ENCODE data around the gene PCMTD2.

Gene PCMTD2

GRCh38 chr20:64219730-64220129, 35.8 kb upstream of the PCMTD2 start:
- H3K36me3 Mint-ChIP-seq (ENCODE audit: low read depth) = no peaks in the 10 kb centered on the region
- H3K4me3 Mint-ChIP-seq = no peak overlapping the region
- no peaks in the 10 kb centered on the region for H3K27me3 Mint-ChIP-seq
- peaks cover 5% of the 10 kb centered on the region for H3K4me1 Mint-ChIP-seq (ENCODE audit: low read depth)
- H3K9me3 Mint-ChIP-seq = no peaks in the 10 kb centered on the region
- H3K27ac Mint-ChIP-seq = no peak overlapping the region

GRCh38 chr20:64220420-64220819, 35.1 kb upstream of the PCMTD2 start:
- no peaks in the 10 kb centered on the region for H3K36me3 Mint-ChIP-seq (ENCODE audit: low read depth)

GRCh38 chr20:64220891-64221527, 34.5 kb upstream of the PCMTD2 start:
- no peaks in the 10 kb centered on the region for H3K27me3 Mint-ChIP-seq
- no peak overlapping the region for H3K27ac Mint-ChIP-seq
- H3K4me1 Mint-ChIP-seq (ENCODE audit: low read depth) = no peaks in the 10 kb centered on the region
- H3K4me3 Mint-ChIP-seq = no peak overlapping the region
- H3K9me3 Mint-ChIP-seq = no peaks in the 10 kb centered on the region
- H3K36me3 Mint-ChIP-seq (ENCODE audit: low read depth) = no peaks in the 10 kb centered on the region

More at GRCh38 chr20:64220420-64220819, 35.1 kb upstream of the PCMTD2 start:
- H3K9me3 Mint-ChIP-seq = no peaks in the 10 kb centered on the region
- no peaks in the 10 kb centered on the region for H3K4me1 Mint-ChIP-seq (ENCODE audit: low read depth)
- H3K27me3 Mint-ChIP-seq = no peaks in the 10 kb centered on the region
- no peak overlapping the region for H3K4me3 Mint-ChIP-seq
- no peak overlapping the region for H3K27ac Mint-ChIP-seq

- H3K36me3 Mint-ChIP-seq (ENCODE audit: low read depth) = no peaks in the 10 kb centered on the region
- no peaks in the 10 kb centered on the region for H3K9me3 Mint-ChIP-seq
- H3K27ac Mint-ChIP-seq = no peak overlapping the region
- H3K27me3 Mint-ChIP-seq = no peaks in the 10 kb centered on the region
- H3K4me1 Mint-ChIP-seq (ENCODE audit: low read depth) = no peaks in the 10 kb centered on the region
- H3K4me3 Mint-ChIP-seq = no peak overlapping the region
These were observed 33.2 kb upstream of the PCMTD2 start for GRCh38 chr20:64222291-64222735.

GRCh38 chr20:64222851-64223525, 32.6 kb upstream of the PCMTD2 start:
- Mint-ChIP-seq H3K4me3 (no peak overlapping the region), H3K27ac (no peak overlapping the region), H3K36me3 (ENCODE audit: low read depth) (no peaks in the 10 kb centered on the region), H3K9me3 (no peaks in the 10 kb centered on the region), H3K27me3 (no peaks in the 10 kb centered on the region), H3K4me1 (ENCODE audit: low read depth) (no peaks in the 10 kb centered on the region)

GRCh38 chr20:64223526-64224067, 32.0 kb upstream of the PCMTD2 start:
- H3K27ac Mint-ChIP-seq = no peak overlapping the region

GRCh38 chr20:64224351-64225170, 31.0 kb upstream of the PCMTD2 start:
- H3K4me1 Mint-ChIP-seq (ENCODE audit: low read depth) = no peaks in the 10 kb centered on the region
- H3K36me3 Mint-ChIP-seq (ENCODE audit: low read depth) = no peaks in the 10 kb centered on the region
- no peak overlapping the region for H3K4me3 Mint-ChIP-seq
- H3K27ac Mint-ChIP-seq = no peak overlapping the region
- no peaks in the 10 kb centered on the region for H3K9me3 Mint-ChIP-seq
- H3K27me3 Mint-ChIP-seq = no peaks in the 10 kb centered on the region

More at GRCh38 chr20:64223526-64224067, 32.0 kb upstream of the PCMTD2 start:
- Mint-ChIP-seq H3K4me1 (ENCODE audit: low read depth) (no peaks in the 10 kb centered on the region), H3K27me3 (no peaks in the 10 kb centered on the region), H3K4me3 (no peak overlapping the region), H3K9me3 (no peaks in the 10 kb centered on the region), H3K36me3 (ENCODE audit: low read depth) (no peaks in the 10 kb centered on the region)

- H3K4me1 Mint-ChIP-seq (ENCODE audit: low read depth) = no peaks in the 10 kb centered on the region
- no peaks in the 10 kb centered on the region for H3K36me3 Mint-ChIP-seq (ENCODE audit: low read depth)
- no peak overlapping the region for H3K4me3 Mint-ChIP-seq
- no peak overlapping the region for H3K27ac Mint-ChIP-seq
- H3K9me3 Mint-ChIP-seq = no peaks in the 10 kb centered on the region
- no peaks in the 10 kb centered on the region for H3K27me3 Mint-ChIP-seq
These were observed 30.4 kb upstream of the PCMTD2 start for GRCh38 chr20:64225171-64225595.

- no peaks in the 10 kb centered on the region for H3K36me3 Mint-ChIP-seq (ENCODE audit: low read depth)
- H3K27me3 Mint-ChIP-seq = no peaks in the 10 kb centered on the region
- no peak overlapping the region for H3K4me3 Mint-ChIP-seq
These were observed 29.5 kb upstream of the PCMTD2 start for GRCh38 chr20:64225828-64226598.

GRCh38 chr20:64226686-64227580, 28.6 kb upstream of the PCMTD2 start:
- Mint-ChIP-seq H3K4me1 (ENCODE audit: low read depth) (no peaks in the 10 kb centered on the region), H3K27ac (no peak overlapping the region), H3K36me3 (ENCODE audit: low read depth) (no peaks in the 10 kb centered on the region), H3K4me3 (no peak overlapping the region), H3K27me3 (no peaks in the 10 kb centered on the region), H3K9me3 (no peaks in the 10 kb centered on the region)

More at GRCh38 chr20:64225828-64226598, 29.5 kb upstream of the PCMTD2 start:
- no peaks in the 10 kb centered on the region for H3K9me3 Mint-ChIP-seq
- peak overlapping the region; percentile 7 for H3K27ac Mint-ChIP-seq
- no peaks in the 10 kb centered on the region for H3K4me1 Mint-ChIP-seq (ENCODE audit: low read depth)

GRCh38 chr20:64228086-64228653, 27.4 kb upstream of the PCMTD2 start:
- Mint-ChIP-seq H3K4me3 (no peak overlapping the region), H3K27ac (no peak overlapping the region), H3K4me1 (ENCODE audit: low read depth) (no peaks in the 10 kb centered on the region), H3K27me3 (no peaks in the 10 kb centered on the region), H3K9me3 (no peaks in the 10 kb centered on the region), H3K36me3 (ENCODE audit: low read depth) (no peaks in the 10 kb centered on the region)

- Mint-ChIP-seq H3K4me3 (no peak overlapping the region), H3K27ac (no peak overlapping the region), H3K4me1 (ENCODE audit: low read depth) (peaks cover 4% of the 10 kb centered on the region), H3K36me3 (ENCODE audit: low read depth) (no peaks in the 10 kb centered on the region), H3K27me3 (no peaks in the 10 kb centered on the region), H3K9me3 (no peaks in the 10 kb centered on the region)
These were observed 26.6 kb upstream of the PCMTD2 start for GRCh38 chr20:64228751-64229506.
